NT2/D1 (cell line): Measurements from ENCODE around the gene TNFAIP8.

Source experiments
- YY1 ChIP-seq: IDR thresholded peaks from 2 replicates; pipeline ENCODE4 v1.6.1; 2011; ENCODE audit not compliant: insufficient read length, insufficient read depth
- ZNF274 ChIP-seq: IDR thresholded peaks from 2 replicates; pipeline ENCODE4 v1.6.1; 2011; ENCODE audit warnings: mild to moderate bottlenecking, low read depth, low read length

DNA sequence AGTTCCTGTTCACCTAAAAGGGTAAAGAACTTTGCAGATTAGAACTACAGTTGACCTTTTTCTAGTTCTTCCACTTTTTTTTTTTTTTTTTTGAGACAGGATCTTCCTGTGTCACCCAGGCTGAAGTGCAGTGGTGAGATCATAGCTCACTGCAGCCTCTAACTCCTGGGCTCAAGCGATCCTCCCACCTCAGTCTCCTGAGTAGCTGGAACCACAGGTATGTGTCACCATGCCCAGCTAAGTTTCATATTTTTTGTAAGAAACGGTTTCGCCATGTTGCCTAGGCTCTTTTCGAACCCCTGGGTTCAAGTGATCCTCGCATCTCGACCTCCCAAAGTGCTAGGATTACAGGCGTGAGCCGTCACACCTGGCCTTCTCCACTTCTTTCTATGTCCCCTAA, 39.7 kb upstream of the TNFAIP8 start:
- TF ChIP-seq ZNF274 (no peak), YY1 (no peak)
